ENCODE results near the gene FBXW8.

The FBXW8 gene

DNA sequence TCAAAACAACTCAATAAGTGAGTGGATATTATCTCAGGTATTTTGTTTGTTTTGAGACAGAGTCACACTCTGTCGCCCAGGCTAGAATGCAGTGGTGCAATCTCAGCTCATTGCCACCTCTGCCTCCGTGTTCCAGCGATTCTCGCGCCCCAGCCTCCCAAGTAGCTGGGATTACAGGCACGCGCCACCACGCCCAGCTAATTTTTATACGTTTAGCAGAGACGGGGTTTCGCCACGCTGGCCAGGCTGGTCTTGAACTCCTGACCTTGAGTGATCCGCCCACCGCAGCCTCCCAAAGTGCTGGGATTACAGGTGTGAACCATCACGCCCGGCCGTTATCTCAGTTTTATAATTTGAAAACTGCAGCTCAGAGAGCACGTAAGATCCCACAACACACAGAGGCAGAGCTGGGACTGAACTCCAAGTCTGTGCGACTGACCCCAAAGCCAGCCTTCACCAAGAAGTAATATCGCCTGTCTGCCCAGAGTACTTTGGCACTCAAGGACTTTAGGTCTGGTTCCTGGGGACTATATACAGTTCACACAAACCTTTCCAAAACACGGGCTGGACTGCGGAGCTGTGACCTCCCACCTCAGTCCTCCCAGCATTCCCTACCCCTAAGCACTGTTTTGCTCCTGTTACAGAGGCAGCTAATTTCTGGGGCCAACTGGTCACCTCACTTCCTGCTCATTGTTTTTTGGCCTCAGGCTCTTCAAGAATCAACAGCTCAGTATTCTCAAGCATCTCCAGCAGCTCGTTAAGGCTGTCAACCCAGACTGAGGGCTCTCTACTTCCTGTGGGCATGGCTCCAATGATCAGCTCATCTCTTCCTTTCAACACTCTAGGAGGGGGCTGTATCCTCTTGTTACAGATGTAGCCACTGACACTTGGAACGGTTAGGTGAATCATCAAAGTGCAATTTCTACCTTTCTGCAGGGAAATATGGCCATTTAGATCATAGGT is 165.9 kb downstream of the FBXW8 start:
- no CpG with 5 or more reads among the region's 24 CpGs for WGBS (ENCODE audit: extremely low coverage, insufficient coverage, insufficient read length)

DNA sequence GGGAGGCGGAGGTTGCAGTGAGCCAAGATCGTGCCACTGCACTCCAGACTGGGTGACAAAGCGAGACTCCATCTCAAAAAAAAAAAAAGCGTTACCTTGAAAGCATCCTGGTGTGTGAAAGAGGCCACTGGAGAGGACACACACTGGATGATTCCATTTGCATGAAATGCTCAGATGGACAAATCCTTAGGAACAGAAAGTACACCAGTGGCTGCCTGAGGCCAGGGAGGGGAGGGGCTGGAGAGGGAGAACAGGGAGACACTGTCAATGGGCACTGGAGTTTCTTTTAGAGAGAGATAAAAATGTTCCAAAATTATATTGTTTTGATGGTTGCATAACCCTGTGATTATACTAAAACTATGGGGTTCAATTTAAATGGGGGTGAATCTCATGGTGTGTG is 168.7 kb downstream of the FBXW8 start:
- Histone ChIP-seq H3K9me3 (ENCODE audit: insufficient read depth, low read depth, low read length) (no peaks in the 10 kb centered on the region), H3K14ac (ENCODE audit: low read length) (no peak overlapping the region), H3K79me1 (ENCODE audit: low read length) (no peaks in the 10 kb centered on the region), H3K36me3 (ENCODE audit: control insufficient read depth in 1 of 2, insufficient read depth in 2 of 2, low read length in 2 of 2) (no peaks in the 10 kb centered on the region), H2BK5ac (ENCODE audit: low read depth, low read length, poor library complexity) (no peak overlapping the region), H3K23ac (ENCODE audit: low read length) (no peak overlapping the region), H4K8ac (ENCODE audit: low read depth, low read length) (no peak overlapping the region), H3K4ac (ENCODE audit: low read depth, low read length) (no peak overlapping the region), H3K18ac (ENCODE audit: low read length) (no peak overlapping the region), H2AK5ac (ENCODE audit: low read length) (no peak overlapping the region), H2BK120ac (ENCODE audit: insufficient read depth, low read length, poor library complexity) (no peak overlapping the region), H3K27ac (ENCODE audit: low read depth, low read length) (no peak overlapping the region), H3K79me2 (ENCODE audit: control insufficient read depth, insufficient read depth, low read length, poor library complexity) (no peaks in the 10 kb centered on the region), H2AFZ (ENCODE audit: insufficient read depth, low read length, poor library complexity) (no peak overlapping the region), H2BK12ac (ENCODE audit: low read length) (no peak overlapping the region), H3K4me3 (ENCODE audit: low read depth, low read length) (no peak overlapping the region), H3K4me1 (ENCODE audit: control insufficient read depth in 1 of 2, insufficient read depth in 2 of 2, low read length in 2 of 2) (peaks cover 4 to 9% of the 10 kb centered on the region in 2 experiments), H3K4me2 (ENCODE audit: low read length) (no peak overlapping the region), H3K27me3 (ENCODE audit: insufficient read depth, low read length) (no peaks in the 10 kb centered on the region), H3K9ac (ENCODE audit: low read length) (no peak overlapping the region), H4K12ac (ENCODE audit: low read depth, low read length) (no peak overlapping the region), H4K91ac (ENCODE audit: low read depth, low read length) (no peak overlapping the region)
- no CpG with 5 or more reads among the region's 4 CpGs for WGBS (ENCODE audit: extremely low coverage, insufficient coverage, insufficient read length)
- DNase-seq: no peak

More for the DNA sequence above, 165.9 kb downstream of the FBXW8 start:
- Histone ChIP-seq H4K8ac (ENCODE audit: low read depth, low read length) (no peak overlapping the region), H2AFZ (ENCODE audit: insufficient read depth, low read length, poor library complexity) (no peak overlapping the region), H3K4ac (ENCODE audit: low read depth, low read length) (no peak overlapping the region), H2BK5ac (ENCODE audit: low read depth, low read length, poor library complexity) (no peak overlapping the region), H3K18ac (ENCODE audit: low read length) (no peak overlapping the region), H3K23ac (ENCODE audit: low read length) (no peak overlapping the region), H4K91ac (ENCODE audit: low read depth, low read length) (no peak overlapping the region), H3K27ac (ENCODE audit: low read depth, low read length) (no peak overlapping the region), H3K14ac (ENCODE audit: low read length) (no peak overlapping the region), H3K27me3 (ENCODE audit: insufficient read depth, low read length) (no peaks in the 10 kb centered on the region), H3K9me3 (ENCODE audit: insufficient read depth, low read depth, low read length) (no peaks in the 10 kb centered on the region), H3K4me3 (ENCODE audit: low read depth, low read length) (no peak overlapping the region), H3K79me2 (ENCODE audit: control insufficient read depth, insufficient read depth, low read length, poor library complexity) (no peaks in the 10 kb centered on the region), H3K9ac (ENCODE audit: low read length) (no peak overlapping the region), H3K4me1 (ENCODE audit: control insufficient read depth in 1 of 2, insufficient read depth in 2 of 2, low read length in 2 of 2) (peaks cover 4 to 9% of the 10 kb centered on the region in 2 experiments), H2AK5ac (ENCODE audit: low read length) (no peak overlapping the region), H3K36me3 (ENCODE audit: control insufficient read depth in 1 of 2, insufficient read depth in 2 of 2, low read length in 2 of 2) (no peaks in the 10 kb centered on the region), H4K12ac (ENCODE audit: low read depth, low read length) (no peak overlapping the region), H3K4me2 (ENCODE audit: low read length) (no peak overlapping the region), H3K79me1 (ENCODE audit: low read length) (no peaks in the 10 kb centered on the region), H2BK120ac (ENCODE audit: insufficient read depth, low read length, poor library complexity) (no peak overlapping the region), H2BK12ac (ENCODE audit: low read length) (no peak overlapping the region)
- DNase-seq: peak; percentile 26 to 45

DNA sequence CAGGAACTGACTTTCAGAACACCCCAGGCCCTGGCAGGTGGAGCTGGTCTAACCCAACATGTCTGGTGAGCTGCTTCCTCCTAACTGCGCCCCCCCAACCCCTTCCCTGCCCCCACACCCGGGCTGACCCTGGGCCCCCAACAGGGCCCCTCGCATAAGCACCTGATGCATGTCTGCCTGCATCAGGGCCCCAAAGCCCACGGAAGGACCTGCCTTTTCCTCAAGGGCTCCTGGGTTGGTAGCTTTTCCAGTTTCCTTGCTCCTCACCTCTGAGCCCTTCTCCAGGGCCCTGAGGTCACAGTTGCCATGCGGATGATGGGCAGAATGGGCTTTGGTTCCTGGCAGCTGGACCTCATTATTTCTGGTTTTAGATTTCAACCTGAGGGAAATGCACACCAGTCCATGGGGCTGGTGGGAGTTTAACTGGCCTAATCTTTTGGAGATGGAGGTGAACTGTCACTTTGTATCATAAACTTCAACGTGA is 170.0 kb downstream of the FBXW8 start:
- no peak overlapping the region for H3K18ac ChIP-seq (ENCODE audit: low read length)
- no peak overlapping the region for H4K91ac ChIP-seq (ENCODE audit: low read depth, low read length)
- no peak overlapping the region for H3K27ac ChIP-seq (ENCODE audit: low read depth, low read length)
- H3K23ac ChIP-seq (ENCODE audit: low read length): no peak overlapping the region
- no peak for DNase-seq
- no peak overlapping the region for H3K4ac ChIP-seq (ENCODE audit: low read depth, low read length)
- H3K79me1 ChIP-seq (ENCODE audit: low read length): no peaks in the 10 kb centered on the region
- no peak overlapping the region for H2AK5ac ChIP-seq (ENCODE audit: low read length)
- H2BK120ac ChIP-seq (ENCODE audit: insufficient read depth, low read length, poor library complexity): no peak overlapping the region
- H2BK12ac ChIP-seq (ENCODE audit: low read length): no peak overlapping the region
- no peak overlapping the region for H4K8ac ChIP-seq (ENCODE audit: low read depth, low read length)
- no peak overlapping the region for H3K4me3 ChIP-seq (ENCODE audit: low read depth, low read length)
- H2AFZ ChIP-seq (ENCODE audit: insufficient read depth, low read length, poor library complexity): no peak overlapping the region
- H4K12ac ChIP-seq (ENCODE audit: low read depth, low read length): no peak overlapping the region
- H3K27me3 ChIP-seq (ENCODE audit: insufficient read depth, low read length): no peaks in the 10 kb centered on the region
- H3K9ac ChIP-seq (ENCODE audit: low read length): no peak overlapping the region
- H2BK5ac ChIP-seq (ENCODE audit: low read depth, low read length, poor library complexity): no peak overlapping the region
- H3K79me2 ChIP-seq (ENCODE audit: control insufficient read depth, insufficient read depth, low read length, poor library complexity): no peaks in the 10 kb centered on the region
- no peak overlapping the region for H3K14ac ChIP-seq (ENCODE audit: low read length)
- H3K4me1 ChIP-seq (ENCODE audit: control insufficient read depth in 1 of 2, insufficient read depth in 2 of 2, low read length in 2 of 2): peaks cover 4 to 9% of the 10 kb centered on the region in 2 experiments
- WGBS (ENCODE audit: extremely low coverage, insufficient coverage, insufficient read length): no CpG with 5 or more reads among the region's 6 CpGs
- H3K36me3 ChIP-seq (ENCODE audit: control insufficient read depth in 1 of 2, insufficient read depth in 2 of 2, low read length in 2 of 2): no peaks in the 10 kb centered on the region
- H3K9me3 ChIP-seq (ENCODE audit: insufficient read depth, low read depth, low read length): no peaks in the 10 kb centered on the region
- no peak overlapping the region for H3K4me2 ChIP-seq (ENCODE audit: low read length)
